ENCODE results near the gene FKBP1A. TPM values are rescaled to one million over a fixed set of nuclear protein-coding genes. Genes with fewer than 3 reads are reported as not detected.

FKBP1A gene
- total and polyA plus RNA-seq, 2 donors (not counting 3 experiments of a cell fraction or from before 2014, with no cell fraction given) = 968 to 1,972 TPM

- peaks cover 11 to 17% of the 10 kb centered on the region in 2 experiments for H3K36me3 ChIP-seq (ENCODE audit: control insufficient read depth in 2 of 2, extremely low read depth in 1 of 2, insufficient read depth in 2 of 2, low read length in 2 of 2)
- no peak overlapping the region for H3K9ac ChIP-seq (replicated peaks; ENCODE audit: extremely low read depth, insufficient read depth, low read length)
- ChIA-PET POLR2A (interaction anchor here (2.1 kb wide), 1 partner anchor 9 kb away, joined by 11 read pairs; no protein-coding TSS in a partner anchor), CTCF (interaction anchor here (0.7 to 2.3 kb wide), 5 partner anchors 9 to 80 kb away, joined by 3 to 12 read pairs (median 5); partner anchors contain the start of gene NSFL1C)
- no peaks in the 10 kb centered on the region for H3K27me3 ChIP-seq (ENCODE audit: control insufficient read depth in 2 of 2, insufficient read depth in 2 of 2, low read length in 2 of 2)
- FAIRE-seq (no peak), DNase-seq (ENCODE audit: low read depth, low spot score) (no peak)
- H3K4me3 ChIP-seq (replicated peaks in 1 of 3; ENCODE audit: insufficient read depth in 1 of 3, low read depth in 1 of 3, low read length in 3 of 3) = no peak overlapping the region
- no peak overlapping the region for H3K27ac ChIP-seq (ENCODE audit: insufficient read depth, low read depth, low read length)
- TF ChIP-seq POLR2A (IDR thresholded peaks at IDR 0.05; ENCODE audit: low read depth, low read length) (no peak), EZH2 (IDR thresholded peaks at IDR 0.05; ENCODE audit: borderline replicate concordance, low read depth, low read length, severe bottlenecking) (no peak), MAX (IDR thresholded peaks at IDR 0.05; ENCODE audit: insufficient read depth, insufficient read length) (no peak), CTCF (IDR thresholded peaks at IDR 0.05; ENCODE audit: extremely low read depth in 1 of 2, insufficient read depth in 1 of 2, low read depth in 1 of 2, low read length in 2 of 2) (no peak), FOS (IDR thresholded peaks at IDR 0.05; ENCODE audit: borderline replicate concordance, insufficient read depth, low read length) (no peak), POLR2AphosphoS5 (IDR thresholded peaks at IDR 0.05; ENCODE audit: insufficient read depth, low read depth, low read length) (no peak), MYC (IDR thresholded peaks at IDR 0.05; ENCODE audit: low read depth, low read length) (no peak), JUN (IDR thresholded peaks at IDR 0.05; ENCODE audit: borderline replicate concordance, insufficient read depth, insufficient read length, low read depth) (no peak), GATA2 (IDR thresholded peaks at IDR 0.05; ENCODE audit: insufficient read depth, insufficient read length, low read depth, low read length) (no peak)
- peaks cover 10% of the 10 kb centered on the region for H4K20me1 ChIP-seq (replicated peaks; ENCODE audit: control insufficient read depth, extremely low read depth, insufficient read depth, low read length)
- H3K4me1 ChIP-seq (ENCODE audit: control insufficient read depth, extremely low read depth, insufficient read depth, low read length) = peaks cover 92% of the 10 kb centered on the region
- intact Hi-C loops (cut with micrococcal nuclease) = no loop called here
- BruUV-seq (replicated peaks) = no TSS peak
- no peak overlapping the region for H2AFZ ChIP-seq (ENCODE audit: low read depth, low read length)
- no peaks in the 10 kb centered on the region for H3K9me3 ChIP-seq (replicated peaks; ENCODE audit: control insufficient read depth, insufficient read depth, low read length)
- peaks cover 100% of the 10 kb centered on the region for H3K79me2 ChIP-seq (ENCODE audit: control insufficient read depth, insufficient read depth, low read length)
- no peaks in the 10 kb centered on the region for H3K9me1 ChIP-seq (replicated peaks; ENCODE audit: control insufficient read depth, extremely low read depth, insufficient read depth, low read length)
- dilution Hi-C loops (cut with MboI; ENCODE audit: extremely low pct_ligation_motif_present, low sequenced_read_pairs) = no loop called here
- H3K4me2 ChIP-seq (ENCODE audit: insufficient read depth, low read length) = no peak overlapping the region
Measured at GRCh38 chr20:1386323-1386722, 6.5 kb downstream of the FKBP1A start.

All from endothelial cell of umbilical vein (primary cell).